GM19324 (cell line): ENCODE measurements around the gene PER2.
"Not testable (repeated sequence)": the region's sequence is repeated elsewhere in the genome, so short reads cannot be mapped to it uniquely, and the experiment has no call there.

Experiments used
- ATAC-seq: cut with Tn5 transposase; IDR thresholded peaks from one replicate; pipeline ENCODE4 v1.9.1; 2021; ENCODE audit warnings: mild to moderate bottlenecking, moderate library complexity; ENCODE audit not compliant: unreplicated experiment, low FRiP score

Gene PER2

GRCh38 chr2:238313991-238314350 lies 25.6 kb upstream of the PER2 start:
- no peak for ATAC-seq

- ATAC-seq = no peak
Observed at GRCh38 chr2:238313289-238313990, 25.0 kb upstream of the PER2 start.

GRCh38 chr2:238310721-238311120 lies 22.3 kb upstream of the PER2 start:
- not testable (repeated sequence) for ATAC-seq

GRCh38 chr2:238308177-238308576 lies 19.8 kb upstream of the PER2 start:
- ATAC-seq = no peak

GRCh38 chr2:238306672-238306998 lies 18.2 kb upstream of the PER2 start:
- ATAC-seq = no peak

- ATAC-seq = no peak
Observed at GRCh38 chr2:238305965-238306671, 17.7 kb upstream of the PER2 start.

- ATAC-seq = no peak
Observed at GRCh38 chr2:238305092-238305862, 16.9 kb upstream of the PER2 start.

- no peak for ATAC-seq
Observed at GRCh38 chr2:238304116-238304515, 15.7 kb upstream of the PER2 start.

GRCh38 chr2:238302751-238303150 lies 14.3 kb upstream of the PER2 start:
- ATAC-seq = no peak

- no peak for ATAC-seq
Observed at GRCh38 chr2:238302087-238302486, 13.7 kb upstream of the PER2 start.

- no peak for ATAC-seq
Observed at GRCh38 chr2:238299803-238300202, 11.4 kb upstream of the PER2 start.

GRCh38 chr2:238296638-238297457 lies 8.4 kb upstream of the PER2 start:
- no peak for ATAC-seq

GRCh38 chr2:238295144-238296112 lies 7.0 kb upstream of the PER2 start:
- no peak for ATAC-seq

- no peak for ATAC-seq
Observed at GRCh38 chr2:238294393-238295143, 6.2 kb upstream of the PER2 start.

GRCh38 chr2:238294046-238294392 lies 5.6 kb upstream of the PER2 start:
- ATAC-seq = no peak

- ATAC-seq = no peak
Observed at GRCh38 chr2:238291550-238292281, 3.3 kb upstream of the PER2 start.

- no peak for ATAC-seq
Observed at GRCh38 chr2:238290715-238291549, 2.5 kb upstream of the PER2 start.
